ENCODE measurements around the gene RANBP1.

GRCh38 chr22:20125201-20126174 is 9.6 kb downstream of the RANBP1 start:
- TF ChIP-seq GATA2 (IDR thresholded peaks at IDR 0.05; ENCODE audit: low read depth, low read length) (no peak), GATA3 (IDR thresholded peaks at IDR 0.05; ENCODE audit: low read depth, low read length) (no peak)

All from SH-SY5Y (cell line).